Cardiac fibroblast (primary cell): ENCODE results near the gene LIG3.
"Not testable (repeated sequence)": the region's sequence is repeated elsewhere in the genome, so short reads cannot be mapped to it uniquely, and the experiment has no call there.

Source experiments
- DNase-seq, 2 donors: peaks; one replicate each; pipeline versions ENCODE4 v3.0.0 to v3.0.0-alpha.2; 2010; ENCODE audit warnings: low read depth in 2 of 2
- H3K4me3 ChIP-seq, 2 donors: replicated peaks in 1 of 2; 1 replicate in 1 of 2; 2 replicates in 1 of 2; pipeline ENCODE4 v1.5.1; 2011; ENCODE audit warnings: low read depth in 2 of 2, low read length in 2 of 2, mild to moderate bottlenecking in 2 of 2, moderate library complexity in 1 of 2
- CTCF ChIP-seq: IDR thresholded peaks from one replicate; pipeline ENCODE4 v1.5.1; 2011; ENCODE audit warnings: low read depth, mild to moderate bottlenecking, low read length, inconsistent platforms

The LIG3 gene

GRCh38 chr17:35021520-35022380 lies 41.4 kb downstream of the LIG3 start:
- no peak for DNase-seq
- no peak overlapping the region for H3K4me3 ChIP-seq
- no peak for TF ChIP-seq CTCF

GRCh38 chr17:35022536-35023063 lies 42.3 kb downstream of the LIG3 start:
- no peak overlapping the region for H3K4me3 ChIP-seq

GRCh38 chr17:35023538-35023937 lies 43.2 kb downstream of the LIG3 start:
- no peak overlapping the region for H3K4me3 ChIP-seq
- no peak for DNase-seq
- no peak for TF ChIP-seq CTCF

More at GRCh38 chr17:35022536-35023063, 42.3 kb downstream of the LIG3 start:
- DNase-seq: peak; percentile 89 to 95
- peak; percentile 48 for TF ChIP-seq CTCF

GRCh38 chr17:35025541-35025940 lies 45.2 kb downstream of the LIG3 start:
- TF ChIP-seq CTCF: no peak
- no peak for DNase-seq
- no peak overlapping the region for H3K4me3 ChIP-seq

GRCh38 chr17:35028097-35028496 lies 47.8 kb downstream of the LIG3 start:
- not testable (repeated sequence) for H3K4me3 ChIP-seq, DNase-seq

GRCh38 chr17:35028531-35029262 lies 48.4 kb downstream of the LIG3 start:
- TF ChIP-seq CTCF: no peak
- peak in 1 of 2 donors; percentile 55 for DNase-seq
- no peak overlapping the region for H3K4me3 ChIP-seq

- no peak for TF ChIP-seq CTCF
- DNase-seq: no peak
- no peak overlapping the region for H3K4me3 ChIP-seq
Measured at GRCh38 chr17:35030780-35031179, 50.5 kb downstream of the LIG3 start.
